ENCODE measurements around the gene ZBTB40. TPM values are rescaled to one million over a fixed set of nuclear protein-coding genes. Genes with fewer than 3 reads are reported as not detected.

Gene ZBTB40
- total and polyA plus RNA-seq, 10 of the 15 experiments (the other 5 are each of a cell fraction or from before 2014, with no cell fraction given): 1.9 to 14.4 (median 9.0) TPM

DNA sequence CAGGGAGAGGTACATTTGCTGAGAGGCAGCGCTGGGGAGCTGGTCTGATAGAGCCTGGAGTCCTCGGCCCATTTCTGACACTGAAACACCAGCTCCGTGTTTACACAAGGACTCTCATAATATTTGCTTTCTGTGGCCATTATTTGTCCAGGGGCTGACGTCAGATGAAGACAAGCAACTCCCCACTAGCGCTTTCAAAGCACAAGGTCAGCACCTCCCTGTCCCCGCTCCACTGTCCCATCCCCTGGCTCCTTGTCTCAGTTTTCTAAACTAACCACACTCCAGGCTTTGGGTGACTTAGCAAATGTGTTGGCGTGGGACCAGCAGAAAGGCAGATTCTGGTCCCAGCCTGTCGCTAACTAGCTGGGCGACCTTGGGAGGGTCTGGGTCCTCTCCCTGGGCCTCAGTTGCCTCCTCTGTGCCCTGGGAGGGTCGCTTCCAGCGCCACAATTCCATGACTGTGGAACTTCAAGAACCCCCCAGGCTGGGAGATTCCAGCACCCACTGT lies 37.4 kb upstream of the ZBTB40 start (continued):
- TF ChIP-seq MYC (IDR thresholded peaks at IDR 0.05; ENCODE audit: insufficient read depth, insufficient read length, insufficient replicate concordance, low read length, severe bottlenecking) (no peak), WRNIP1 (IDR thresholded peaks at IDR 0.05; ENCODE audit: borderline replicate concordance, low read depth, low read length) (no peak), PML (IDR thresholded peaks at IDR 0.05; ENCODE audit: low read length) (no peak)

DNA sequence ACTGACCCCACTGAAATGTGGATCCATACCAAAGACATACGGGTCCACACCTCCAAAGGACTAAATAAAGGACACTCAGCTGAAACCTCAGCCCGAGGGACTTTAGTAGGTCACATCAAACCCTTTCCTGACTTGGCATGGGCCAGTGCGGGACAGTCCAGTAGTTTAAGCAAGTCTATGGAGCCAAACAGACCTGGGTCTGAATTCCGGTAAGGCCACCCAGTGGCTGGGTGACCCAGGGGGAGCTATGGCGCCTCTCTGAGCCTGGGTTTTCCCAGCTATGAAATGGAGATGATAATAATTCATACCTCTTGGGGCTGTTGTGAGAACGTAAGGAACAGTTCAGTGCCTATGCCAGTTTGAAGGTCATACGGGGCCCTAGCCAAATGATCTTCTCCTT lies 36.2 kb upstream of the ZBTB40 start:
- no peaks in the 10 kb centered on the region for H4K20me1 ChIP-seq (ENCODE audit: control insufficient read depth, insufficient read depth)
- BruUV-seq (replicated peaks): no TSS peak
- DNase-seq (ENCODE audit: low read depth, low spot score) (no peak), FAIRE-seq (no peak), ATAC-seq (no peak)
- ChIA-PET SMC1A (ENCODE audit: uncharacterized antibody, unreplicated experiment) (interaction anchor here (2.3 kb wide), 1 partner anchor 284 kb away, joined by 8 read pairs; no protein-coding TSS in a partner anchor), POLR2A (no interaction called here), RAD21 (ENCODE audit: unreplicated experiment) (interaction anchor here (1.4 to 3.7 kb wide), 4 partner anchors 83 to 310 kb away, joined by 3 to 49 read pairs (median 8); no protein-coding TSS in a partner anchor), CTCF (interaction anchor here (1.0 to 7.7 kb wide), 10 partner anchors 12 to 310 kb away, joined by 3 to 77 read pairs (median 6); partner anchors contain the start of gene C1QC)
- H3K4me2 ChIP-seq (ENCODE audit: control insufficient read depth, insufficient read depth): no peak overlapping the region
- no peak overlapping the region for H2AFZ ChIP-seq (ENCODE audit: control insufficient read depth, low read depth, low read length)
- no peaks in the 10 kb centered on the region for H3K36me3 ChIP-seq (ENCODE audit: control insufficient read depth in 2 of 2, insufficient read depth in 2 of 2, low read length in 1 of 2)
- no peak overlapping the region for H3K9ac ChIP-seq (ENCODE audit: control insufficient read depth, insufficient read depth, low read length)
- peaks cover 0 to 1% of the 10 kb centered on the region in 2 experiments; a peak in 1 of 4 replicates for H3K27me3 ChIP-seq (replicated peaks in 1 of 2; ENCODE audit: control insufficient read depth in 2 of 2, insufficient read depth in 2 of 2, low read length in 1 of 2)
- no peak overlapping the region for H3K27ac ChIP-seq (ENCODE audit: control insufficient read depth, insufficient read depth)
- intact Hi-C loops (cut with micrococcal nuclease; ENCODE audit: unreplicated experiment) (no loop called here), in situ Hi-C loops (cut with MboI) (loop anchor here (5.0 to 10.0 kb wide), 3 partner anchors 232 to 411 kb away; partner anchors contain the start of gene CELA3A)
- no peaks in the 10 kb centered on the region for H3K79me2 ChIP-seq (ENCODE audit: control insufficient read depth, insufficient read depth, low read length)
- 14% methylated on average over 7 of the region's 7 CpGs for WGBS (ENCODE audit: insufficient coverage, insufficient replicate concordance, low lambda C conversion rate, missing lambda C conversion rate)
- H3K4me3 ChIP-seq: no peak overlapping the region
- peaks cover 8% of the 10 kb centered on the region for H3K4me1 ChIP-seq (ENCODE audit: control insufficient read depth, insufficient read depth, low read length)
- H3K9me3 ChIP-seq (replicated peaks; ENCODE audit: control insufficient read depth, insufficient read depth, low read length): no peaks in the 10 kb centered on the region
- no peak for TF ChIP-seq NBN (IDR thresholded peaks at IDR 0.05)

Measured in GM12878 (cell line).